ENCODE measurements around the gene PIEZO1. TPM values are rescaled to one million over a fixed set of nuclear protein-coding genes. Genes with fewer than 3 reads are reported as not detected.

The PIEZO1 gene
- total and polyA plus RNA-seq, 8 donors: 75.3 to 193 (median 103) TPM

GRCh38 chr16:88716201-88716600 lies 68.8 kb downstream of the PIEZO1 start:
- DNase-seq (no peak), ATAC-seq (no peak)
- Histone ChIP-seq H3K27ac (no peak overlapping the region), H3K27me3 (no peaks in the 10 kb centered on the region), H3K9me3 (no peaks in the 10 kb centered on the region), H3K4me1 (no peaks in the 10 kb centered on the region), H3K36me3 (peaks cover 0 to 81% of the 10 kb centered on the region in 2 donors), H3K4me3 (no peak overlapping the region)
- intact Hi-C loops (cut with DNase I): no loop called here
- TF ChIP-seq, protein P1, sequence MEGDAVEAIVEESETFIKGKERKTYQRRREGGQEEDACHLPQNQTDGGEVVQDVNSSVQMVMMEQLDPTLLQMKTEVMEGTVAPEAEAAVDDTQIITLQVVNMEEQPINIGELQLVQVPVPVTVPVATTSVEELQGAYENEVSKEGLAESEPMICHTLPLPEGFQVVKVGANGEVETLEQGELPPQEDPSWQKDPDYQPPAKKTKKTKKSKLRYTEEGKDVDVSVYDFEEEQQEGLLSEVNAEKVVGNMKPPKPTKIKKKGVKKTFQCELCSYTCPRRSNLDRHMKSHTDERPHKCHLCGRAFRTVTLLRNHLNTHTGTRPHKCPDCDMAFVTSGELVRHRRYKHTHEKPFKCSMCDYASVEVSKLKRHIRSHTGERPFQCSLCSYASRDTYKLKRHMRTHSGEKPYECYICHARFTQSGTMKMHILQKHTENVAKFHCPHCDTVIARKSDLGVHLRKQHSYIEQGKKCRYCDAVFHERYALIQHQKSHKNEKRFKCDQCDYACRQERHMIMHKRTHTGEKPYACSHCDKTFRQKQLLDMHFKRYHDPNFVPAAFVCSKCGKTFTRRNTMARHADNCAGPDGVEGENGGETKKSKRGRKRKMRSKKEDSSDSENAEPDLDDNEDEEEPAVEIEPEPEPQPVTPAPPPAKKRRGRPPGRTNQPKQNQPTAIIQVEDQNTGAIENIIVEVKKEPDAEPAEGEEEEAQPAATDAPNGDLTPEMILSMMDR (IDR thresholded peaks at IDR 0.05): no peak

DNA sequence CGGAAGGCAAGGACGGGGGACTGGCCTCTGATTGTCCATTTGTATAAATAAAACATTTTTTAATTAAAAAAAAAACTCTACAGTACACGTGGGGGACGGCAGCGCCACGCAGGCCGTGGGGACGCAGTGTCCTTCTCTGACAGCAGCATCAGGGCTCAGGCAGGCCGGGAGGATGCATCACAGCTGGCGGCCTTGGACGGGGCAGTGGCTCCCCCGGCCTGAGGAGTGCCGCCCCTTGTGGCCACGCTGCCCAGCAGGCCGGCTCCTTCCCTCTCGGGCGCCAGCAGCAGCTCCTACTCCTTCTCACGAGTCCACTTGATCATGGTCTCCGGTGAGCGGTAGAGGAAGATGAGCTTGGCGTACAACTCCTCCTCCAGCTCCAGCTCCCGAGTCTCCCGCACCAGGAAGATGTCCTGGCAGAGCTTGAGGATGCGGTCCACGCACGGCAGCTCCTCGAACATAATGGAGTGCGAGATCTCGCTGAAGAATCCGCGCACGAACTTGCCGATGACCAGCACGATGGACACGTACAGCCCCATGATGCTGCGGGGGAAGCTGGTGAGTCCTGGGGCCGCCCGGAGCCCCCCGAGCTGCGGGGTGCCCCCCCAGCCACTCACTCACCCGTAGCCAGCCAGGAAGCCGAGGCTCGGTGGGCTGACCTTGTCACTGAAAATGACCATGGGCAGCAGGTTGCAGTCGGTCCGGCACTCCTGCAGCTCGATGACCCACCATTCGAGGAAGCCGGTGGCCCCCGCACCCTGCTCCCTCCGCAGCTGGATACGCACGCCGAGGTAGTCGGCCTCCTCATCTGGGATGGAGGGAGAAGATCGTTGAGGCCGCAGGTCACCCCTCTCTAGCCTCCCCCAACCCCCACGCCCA lies 69.5 kb downstream of the PIEZO1 start:
- no peaks in the 10 kb centered on the region for H3K9me3 ChIP-seq
- TF ChIP-seq, protein P1 (IDR thresholded peaks at IDR 0.05): no peak
- no peak for DNase-seq
- H3K4me1 ChIP-seq: no peaks in the 10 kb centered on the region
- intact Hi-C loops (cut with DNase I): no loop called here
- no peak for ATAC-seq
- H3K4me3 ChIP-seq: no peak overlapping the region
- H3K36me3 ChIP-seq: peaks cover 0 to 75% of the 10 kb centered on the region in 2 donors
- H3K27ac ChIP-seq: no peak overlapping the region
- H3K27me3 ChIP-seq: no peaks in the 10 kb centered on the region

GRCh38 chr16:88714420-88715302 lies 70.4 kb downstream of the PIEZO1 start:
- Histone ChIP-seq H3K9me3 (no peaks in the 10 kb centered on the region), H3K27ac (no peak overlapping the region), H3K4me1 (no peaks in the 10 kb centered on the region), H3K36me3 (peaks cover 0 to 71% of the 10 kb centered on the region in 2 donors), H3K4me3 (no peak overlapping the region), H3K27me3 (no peaks in the 10 kb centered on the region)
- TF ChIP-seq, protein P1 (IDR thresholded peaks at IDR 0.05): no peak
- intact Hi-C loops (cut with DNase I): no loop called here
- no peak for ATAC-seq
- no peak for DNase-seq

- ATAC-seq (peak; percentile 22), DNase-seq (no peak)
- Histone ChIP-seq H3K4me3 (no peak overlapping the region), H3K36me3 (peaks cover 0 to 66% of the 10 kb centered on the region in 2 donors), H3K27me3 (no peaks in the 10 kb centered on the region), H3K27ac (no peak overlapping the region), H3K9me3 (no peaks in the 10 kb centered on the region), H3K4me1 (no peaks in the 10 kb centered on the region)
- intact Hi-C loops (cut with DNase I): no loop called here
- TF ChIP-seq, protein P1 (IDR thresholded peaks at IDR 0.05): no peak
These were observed 71.2 kb downstream of the PIEZO1 start for GRCh38 chr16:88713568-88714419.

Measured in left lung (tissue), 10 donors.